H9 (cell line): ENCODE results near the gene RBFOX1. TPM values are rescaled to one million over a fixed set of nuclear protein-coding genes. Genes with fewer than 3 reads are reported as not detected.

Experiments used
- DNase-seq: peaks from one replicate; pipeline ENCODE4 v3.0.0-alpha.2; 2017
- H2AFZ ChIP-seq: one replicate; pipeline ENCODE4 v1.6.1; 2013; ENCODE audit warnings: mild to moderate bottlenecking, low read length, control low read depth, moderate library complexity
- H2AK5ac ChIP-seq: 2 replicates; pipeline ENCODE4 v1.6.1; 2013; ENCODE audit warnings: low read length, control low read depth, mixed read lengths; ENCODE audit not compliant: insufficient read length
- H2BK120ac ChIP-seq: one replicate; pipeline ENCODE4 v1.6.1; 2013; ENCODE audit warnings: low read depth, mild to moderate bottlenecking, low read length, control low read depth, inconsistent platforms; ENCODE audit not compliant: poor library complexity, severe bottlenecking
- H2BK12ac ChIP-seq: 2 replicates; pipeline ENCODE4 v1.6.1; 2013; ENCODE audit warnings: low read length, control low read depth, mixed read lengths, low read depth; ENCODE audit not compliant: insufficient read length
- H2BK15ac ChIP-seq: 2 replicates; pipeline ENCODE4 v1.6.1; 2013; ENCODE audit warnings: low read depth, low read length, control low read depth
- H2BK20ac ChIP-seq: one replicate; pipeline ENCODE4 v1.6.1; 2013; ENCODE audit warnings: low read depth, mild to moderate bottlenecking, low read length, control low read depth, inconsistent platforms; ENCODE audit not compliant: poor library complexity, severe bottlenecking
- H2BK5ac ChIP-seq: 2 replicates; pipeline ENCODE4 v1.6.1; 2013; ENCODE audit warnings: low read length, control low read depth, mixed read lengths; ENCODE audit not compliant: insufficient read length
- H3K14ac ChIP-seq: 2 replicates; pipeline ENCODE4 v1.6.1; 2013; ENCODE audit warnings: low read length, control low read depth; ENCODE audit not compliant: insufficient read depth
- H3K18ac ChIP-seq: 2 replicates; pipeline ENCODE4 v1.6.1; 2013; ENCODE audit warnings: low read depth, mild to moderate bottlenecking, mixed read lengths, low read length, control low read depth; ENCODE audit not compliant: insufficient read length
- H3K23ac ChIP-seq: 2 replicates; pipeline ENCODE4 v1.6.1; 2013; ENCODE audit warnings: low read length, control low read depth, mixed read lengths, low read depth; ENCODE audit not compliant: insufficient read length
- H3K23me2 ChIP-seq: 2 replicates; pipeline ENCODE4 v1.6.1; 2013; ENCODE audit warnings: low read depth, mild to moderate bottlenecking, mixed read lengths, low read length, control low read depth; ENCODE audit not compliant: insufficient read length, poor library complexity, severe bottlenecking
- H3K27ac ChIP-seq: 2 replicates; pipeline ENCODE4 v1.5.1; 2013; ENCODE audit warnings: low read length, control low read depth, mixed read lengths, low read depth; ENCODE audit not compliant: insufficient read length
- H3K27me3 ChIP-seq: 2 replicates; pipeline ENCODE4 v1.6.1; 2013; ENCODE audit warnings: low read length, control low read depth, inconsistent platforms; ENCODE audit not compliant: insufficient read depth
- H3K4ac ChIP-seq: 2 replicates; pipeline ENCODE4 v1.6.1; 2013; ENCODE audit warnings: low read depth, mild to moderate bottlenecking, control low read depth, inconsistent platforms, low read length, moderate library complexity
- H3K4me1 ChIP-seq: 2 replicates; pipeline ENCODE4 v1.6.1; 2013; ENCODE audit warnings: low read length, control low read depth, inconsistent platforms; ENCODE audit not compliant: insufficient read depth
- H3K4me2 ChIP-seq: 2 replicates; pipeline ENCODE4 v1.6.1; 2013; ENCODE audit warnings: low read length, control low read depth, mixed read lengths; ENCODE audit not compliant: insufficient read length, insufficient read depth
- H3K56ac ChIP-seq: 2 replicates; pipeline ENCODE4 v1.6.1; 2013; ENCODE audit warnings: low read depth, mild to moderate bottlenecking, mixed read lengths, low read length, control low read depth; ENCODE audit not compliant: insufficient read length
- H3K79me1 ChIP-seq: 2 replicates; pipeline ENCODE4 v1.6.1; 2013; ENCODE audit warnings: low read depth, mild to moderate bottlenecking, moderate library complexity, low read length, control low read depth, inconsistent platforms; ENCODE audit not compliant: insufficient read depth, poor library complexity, severe bottlenecking
- H3K79me2 ChIP-seq: 2 replicates; pipeline ENCODE4 v1.6.1; 2013; ENCODE audit warnings: low read length, control low read depth, inconsistent platforms; ENCODE audit not compliant: insufficient read depth
- H3K9ac ChIP-seq: 2 replicates; pipeline ENCODE4 v1.6.1; 2013; ENCODE audit warnings: low read length, control low read depth, mixed read lengths; ENCODE audit not compliant: insufficient read length; ENCODE audit errors: extremely low read depth
- H3K9me3 ChIP-seq: one replicate; pipeline ENCODE4 v1.6.1; 2013; ENCODE audit warnings: low read depth, low read length, inconsistent platforms; ENCODE audit not compliant: control insufficient read depth
- H3T11ph ChIP-seq: one replicate; pipeline ENCODE4 v1.6.1; 2013; ENCODE audit warnings: mild to moderate bottlenecking, low read length, control low read depth, inconsistent platforms
- H4K20me1 ChIP-seq: one replicate; pipeline ENCODE4 v1.6.1; 2013; ENCODE audit not compliant: control insufficient read depth, insufficient read length, insufficient read depth
- H4K5ac ChIP-seq: 2 replicates; pipeline ENCODE4 v1.6.1; 2013; ENCODE audit warnings: low read depth, mild to moderate bottlenecking, mixed read lengths, low read length, control low read depth; ENCODE audit not compliant: insufficient read length
- H4K8ac ChIP-seq: replicated peaks from 2 replicates; pipeline ENCODE4 v1.6.1; 2013; ENCODE audit warnings: low read length, control low read depth, mixed read lengths, low read depth; ENCODE audit not compliant: insufficient read length
- H4K91ac ChIP-seq: 2 replicates; pipeline ENCODE4 v1.6.1; 2013; ENCODE audit warnings: low read depth, mild to moderate bottlenecking, moderate library complexity, mixed read lengths, low read length, control low read depth; ENCODE audit not compliant: insufficient read length
- H3K27ac Mint-ChIP-seq, 3 experiments: 2 replicates in 2 of 3; 3 replicates in 1 of 3; pipeline ENCODE4 v1.8.0; 2020 to 2021; ENCODE audit warnings: mixed read lengths in 3 of 3, mild to moderate bottlenecking in 1 of 3, moderate library complexity in 1 of 3
- H3K27me3 Mint-ChIP-seq: 2 replicates; pipeline ENCODE4 v1.8.0; 2021; ENCODE audit warnings: low read depth, mild to moderate bottlenecking, moderate library complexity, mixed read lengths
- H3K36me3 Mint-ChIP-seq, 3 experiments: 2 replicates in 2 of 3; 3 replicates in 1 of 3; pipeline ENCODE4 v1.8.0; 2020 to 2021; ENCODE audit warnings: low read depth in 3 of 3, mixed read lengths in 3 of 3; ENCODE audit not compliant: insufficient read depth in 1 of 3
- H3K4me1 Mint-ChIP-seq, 2 experiments: 2 replicates each; pipeline ENCODE4 v1.8.0; 2020; ENCODE audit warnings: mixed read lengths in 2 of 2
- H3K4me3 Mint-ChIP-seq, 2 experiments: 2 replicates in 1 of 2; 3 replicates in 1 of 2; pipeline ENCODE4 v1.8.0; 2020 to 2021; ENCODE audit warnings: mild to moderate bottlenecking in 2 of 2, mixed read lengths in 2 of 2, moderate library complexity in 1 of 2
- H3K9me3 Mint-ChIP-seq, 2 experiments: 2 replicates in 1 of 2; 3 replicates in 1 of 2; pipeline ENCODE4 v1.8.0; 2020; ENCODE audit warnings: mild to moderate bottlenecking in 2 of 2, mixed read lengths in 2 of 2, moderate library complexity in 1 of 2
- WGBS: extraction: QIAGEN DNeasy Blood & Tissue Kit; methylation state at CpG from one replicate; pipeline ENCODE4 v1.1.7; 2013; ENCODE audit warnings: missing lambda C conversion rate, low lambda C conversion rate, mixed read lengths; ENCODE audit not compliant: insufficient read length; ENCODE audit errors: extremely low coverage; 5-methylcytosine and 5-hydroxymethylcytosine counted together
- total RNA-seq: library from RNA; stranded (reverse); gene quantifications from 2 replicates; pipeline ENCODE4 v1.2.1, GENCODE V29; 2021
- TF ChIP-seq, protein P1 (sequence below): fragments of 200-600 bp; sonication (generic); conservative IDR thresholded peaks from 3 replicates; pipeline ENCODE4 v1.8.0; 2021; ENCODE audit warnings: antibody characterized with exemption, mild to moderate bottlenecking

RBFOX1 gene
- total RNA-seq, 1 experiment from 2014 or later = 2.0 TPM

DNA sequence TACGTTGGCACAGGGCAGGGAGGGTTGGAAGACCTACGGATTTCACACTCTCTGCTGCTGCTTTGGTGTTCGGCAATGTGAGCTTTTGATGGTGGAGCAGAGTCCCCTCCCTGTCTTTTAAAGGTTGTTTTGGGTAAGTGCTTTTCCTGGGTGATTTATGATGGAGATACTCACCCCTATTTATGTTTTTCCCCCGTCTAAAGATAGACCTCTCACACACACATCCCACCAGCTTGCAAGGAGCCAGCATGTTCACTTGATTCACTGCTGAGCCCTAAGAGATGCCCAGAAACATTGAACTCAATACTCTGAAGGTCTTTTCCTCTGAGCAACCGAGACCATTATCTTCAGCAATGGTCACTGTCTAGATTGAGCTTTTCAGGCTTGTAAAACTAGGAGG is 8.3 kb downstream of the RBFOX1 start:
- H2BK120ac ChIP-seq = no peak overlapping the region
- Mint-ChIP-seq H3K36me3 (no peaks in the 10 kb centered on the region), H3K27me3 (no peaks in the 10 kb centered on the region; the same call in 1 of the 2 replicates), H3K9me3 (no peaks in the 10 kb centered on the region; a peak in 1 of 5 replicates), H3K4me3 (no peak overlapping the region), H3K4me1 (peaks cover 5% of the 10 kb centered on the region in 2 experiments), H3K27ac (no peak overlapping the region)
- TF ChIP-seq, protein P1, sequence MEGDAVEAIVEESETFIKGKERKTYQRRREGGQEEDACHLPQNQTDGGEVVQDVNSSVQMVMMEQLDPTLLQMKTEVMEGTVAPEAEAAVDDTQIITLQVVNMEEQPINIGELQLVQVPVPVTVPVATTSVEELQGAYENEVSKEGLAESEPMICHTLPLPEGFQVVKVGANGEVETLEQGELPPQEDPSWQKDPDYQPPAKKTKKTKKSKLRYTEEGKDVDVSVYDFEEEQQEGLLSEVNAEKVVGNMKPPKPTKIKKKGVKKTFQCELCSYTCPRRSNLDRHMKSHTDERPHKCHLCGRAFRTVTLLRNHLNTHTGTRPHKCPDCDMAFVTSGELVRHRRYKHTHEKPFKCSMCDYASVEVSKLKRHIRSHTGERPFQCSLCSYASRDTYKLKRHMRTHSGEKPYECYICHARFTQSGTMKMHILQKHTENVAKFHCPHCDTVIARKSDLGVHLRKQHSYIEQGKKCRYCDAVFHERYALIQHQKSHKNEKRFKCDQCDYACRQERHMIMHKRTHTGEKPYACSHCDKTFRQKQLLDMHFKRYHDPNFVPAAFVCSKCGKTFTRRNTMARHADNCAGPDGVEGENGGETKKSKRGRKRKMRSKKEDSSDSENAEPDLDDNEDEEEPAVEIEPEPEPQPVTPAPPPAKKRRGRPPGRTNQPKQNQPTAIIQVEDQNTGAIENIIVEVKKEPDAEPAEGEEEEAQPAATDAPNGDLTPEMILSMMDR = no peak
- no peaks in the 10 kb centered on the region for H3K23me2 ChIP-seq
- H3K9me3 ChIP-seq = no peaks in the 10 kb centered on the region
- H3K4me1 ChIP-seq = no peaks in the 10 kb centered on the region
- H3K4me2 ChIP-seq = no peak overlapping the region
- H2BK12ac ChIP-seq = no peak overlapping the region
- no peaks in the 10 kb centered on the region for H3K79me1 ChIP-seq
- no peak overlapping the region for H2AFZ ChIP-seq
- H3K56ac ChIP-seq = no peak overlapping the region
- H2BK20ac ChIP-seq = no peak overlapping the region
- H3K9ac ChIP-seq = no peak overlapping the region
- DNase-seq = no peak
- H4K20me1 ChIP-seq = no peaks in the 10 kb centered on the region
- no peak overlapping the region for H4K5ac ChIP-seq
- no peak overlapping the region for H2BK15ac ChIP-seq
- no peak overlapping the region for H3K14ac ChIP-seq
- no peak overlapping the region for H3K27ac ChIP-seq
- no peak overlapping the region for H4K8ac ChIP-seq
- no peaks in the 10 kb centered on the region for H3K27me3 ChIP-seq
- H3K23ac ChIP-seq = no peak overlapping the region
- no peak overlapping the region for H4K91ac ChIP-seq
- H3K18ac ChIP-seq = no peak overlapping the region
- H3K79me2 ChIP-seq = no peaks in the 10 kb centered on the region
- no peak overlapping the region for H2AK5ac ChIP-seq
- H3K4ac ChIP-seq = no peak overlapping the region
- no peak overlapping the region for H3T11ph ChIP-seq
- no peak overlapping the region for H2BK5ac ChIP-seq
- WGBS = no CpG with 5 or more reads among the region's 5 CpGs
